AG04450 (cell line): Measurements from ENCODE around the gene MYMK. TPM values are rescaled to one million over a fixed set of nuclear protein-coding genes. Genes with fewer than 3 reads are reported as not detected.
A peak's percentile ranks its signal among the peaks of the same experiment; 100 is the strongest.

Experiments used
- CTCF ChIA-PET: fragments of 300-600, 350-600 bp; formaldehyde crosslinking; extraction: SDS; loops from one replicate; lab custom pipeline; 2022; ENCODE audit warnings: antibody characterized with exemption, inconsistent platforms; lab: Charles Lee
- POLR2A ChIA-PET: fragments of 350-600 bp; formaldehyde crosslinking; extraction: SDS; loops from one replicate; lab custom pipeline; 2021; ENCODE audit warnings: antibody characterized with exemption, inconsistent platforms; lab: Yijun Ruan, JAX
- DNase-seq: peaks from one replicate; pipeline ENCODE4 v3.0.0-alpha.2; 2011; ENCODE audit warnings: low read depth, low spot score
- H3K27ac ChIP-seq: one replicate; pipeline ENCODE4 v1.5.1; 2012; ENCODE audit warnings: low read depth, low read length, control low read depth
- H3K27me3 ChIP-seq: one replicate; pipeline ENCODE4 v1.6.0; 2012; ENCODE audit warnings: low read length; ENCODE audit not compliant: control insufficient read depth, insufficient read depth
- H3K4me3 ChIP-seq: 2 replicates; pipeline ENCODE4 v1.5.1; 2011; ENCODE audit warnings: mild to moderate bottlenecking, low read depth, low read length, control low read depth
- H3K9me3 ChIP-seq: 2 replicates; pipeline ENCODE4 v1.5.1; 2012; ENCODE audit warnings: low read length; ENCODE audit not compliant: control insufficient read depth, insufficient read depth
- polyA plus RNA-seq: library from polyadenylated mRNA; depleted of rRNA; stranded (reverse); fragments of >200 nt; gene quantifications from 2 replicates; pipeline ENCODE4 v1.2.3, GENCODE V29; 2011
- TF ChIP-seq, protein P1 (sequence below): IDR thresholded peaks from 2 replicates; pipeline ENCODE4 v1.5.1; 2011; ENCODE audit warnings: low read depth, low read length, control low read depth, inconsistent platforms

Gene MYMK
- polyA plus RNA-seq, 1 experiment: not detected

DNA sequence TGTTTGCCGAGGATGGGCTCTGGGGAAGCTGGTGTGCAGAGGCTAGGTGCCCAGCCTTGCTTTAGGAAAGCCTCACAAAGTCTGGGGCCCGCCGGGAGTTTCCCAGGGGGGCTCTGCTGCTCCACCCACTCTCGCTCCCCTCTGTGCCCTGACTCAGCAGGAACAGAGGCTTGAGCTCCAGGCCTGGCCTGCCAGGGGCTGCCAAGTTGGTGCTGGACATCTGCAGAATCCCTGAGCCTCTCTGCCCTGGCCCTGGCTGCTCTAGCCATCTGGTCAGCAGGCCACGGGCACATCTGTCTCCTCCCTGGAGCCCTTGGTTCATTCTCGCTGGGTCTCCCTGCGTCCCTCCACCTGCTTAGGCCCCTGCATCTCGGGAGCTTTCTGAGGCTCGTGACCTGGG lies 9.1 kb upstream of the MYMK start:
- DNase-seq: no peak
- TF ChIP-seq, protein P1, sequence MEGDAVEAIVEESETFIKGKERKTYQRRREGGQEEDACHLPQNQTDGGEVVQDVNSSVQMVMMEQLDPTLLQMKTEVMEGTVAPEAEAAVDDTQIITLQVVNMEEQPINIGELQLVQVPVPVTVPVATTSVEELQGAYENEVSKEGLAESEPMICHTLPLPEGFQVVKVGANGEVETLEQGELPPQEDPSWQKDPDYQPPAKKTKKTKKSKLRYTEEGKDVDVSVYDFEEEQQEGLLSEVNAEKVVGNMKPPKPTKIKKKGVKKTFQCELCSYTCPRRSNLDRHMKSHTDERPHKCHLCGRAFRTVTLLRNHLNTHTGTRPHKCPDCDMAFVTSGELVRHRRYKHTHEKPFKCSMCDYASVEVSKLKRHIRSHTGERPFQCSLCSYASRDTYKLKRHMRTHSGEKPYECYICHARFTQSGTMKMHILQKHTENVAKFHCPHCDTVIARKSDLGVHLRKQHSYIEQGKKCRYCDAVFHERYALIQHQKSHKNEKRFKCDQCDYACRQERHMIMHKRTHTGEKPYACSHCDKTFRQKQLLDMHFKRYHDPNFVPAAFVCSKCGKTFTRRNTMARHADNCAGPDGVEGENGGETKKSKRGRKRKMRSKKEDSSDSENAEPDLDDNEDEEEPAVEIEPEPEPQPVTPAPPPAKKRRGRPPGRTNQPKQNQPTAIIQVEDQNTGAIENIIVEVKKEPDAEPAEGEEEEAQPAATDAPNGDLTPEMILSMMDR: no peak
- POLR2A ChIA-PET: no interaction called here
- Histone ChIP-seq H3K9me3 (no peaks in the 10 kb centered on the region; the same call in 1 of the 2 replicates), H3K27me3 (peaks cover 69% of the 10 kb centered on the region), H3K4me3 (no peak overlapping the region), H3K27ac (no peak overlapping the region)
- CTCF ChIA-PET: interaction anchor here (0.6 to 1.4 kb wide), 3 partner anchors 9 to 202 kb away, joined by 3 read pairs; no protein-coding TSS in a partner anchor

DNA sequence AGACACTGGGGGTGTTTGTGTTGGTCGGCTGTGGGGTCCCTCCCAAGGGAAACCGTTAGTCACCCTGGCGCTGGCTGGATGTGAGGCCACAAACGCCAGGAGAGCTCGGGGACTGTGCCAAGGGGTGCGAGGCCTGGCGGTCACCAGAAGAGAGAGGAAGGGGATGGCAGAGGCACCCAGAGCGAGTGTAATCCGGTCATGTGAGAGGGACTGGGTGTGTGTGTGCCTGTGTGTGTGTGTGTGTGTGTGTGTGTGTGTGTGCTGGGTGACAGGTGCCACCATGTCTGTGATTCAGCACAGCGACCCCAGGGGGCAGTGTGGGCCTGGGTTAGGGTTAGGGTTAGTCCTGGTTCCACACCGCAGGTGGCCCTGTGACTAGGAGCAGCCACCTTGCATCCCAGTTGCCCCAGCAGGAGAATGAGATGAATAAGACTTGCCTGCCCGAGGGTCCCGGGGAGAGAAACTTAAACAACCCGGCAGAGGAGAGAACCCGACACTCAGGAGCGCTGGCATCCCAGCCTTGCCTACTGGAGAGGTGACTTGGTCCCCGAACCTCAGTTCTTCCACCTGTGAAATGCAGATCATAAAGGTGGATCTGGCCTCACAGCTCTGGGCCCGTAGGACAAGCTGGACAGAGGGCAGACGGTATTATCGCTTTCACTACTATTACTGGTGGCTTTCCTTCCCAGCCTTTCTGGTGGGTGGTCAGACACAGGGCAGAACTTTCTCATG lies 8.3 kb upstream of the MYMK start:
- ChIA-PET CTCF (interaction anchor here (0.6 to 1.4 kb wide), 4 partner anchors 10 to 202 kb away, joined by 3 to 4 read pairs (median 3); no protein-coding TSS in a partner anchor), POLR2A (no interaction called here)
- Histone ChIP-seq H3K27ac (no peak overlapping the region), H3K27me3 (peaks cover 75% of the 10 kb centered on the region), H3K9me3 (no peaks in the 10 kb centered on the region; the same call in 1 of the 2 replicates), H3K4me3 (no peak overlapping the region)
- no peak for DNase-seq
- TF ChIP-seq, protein P1: peak; percentile 58

DNA sequence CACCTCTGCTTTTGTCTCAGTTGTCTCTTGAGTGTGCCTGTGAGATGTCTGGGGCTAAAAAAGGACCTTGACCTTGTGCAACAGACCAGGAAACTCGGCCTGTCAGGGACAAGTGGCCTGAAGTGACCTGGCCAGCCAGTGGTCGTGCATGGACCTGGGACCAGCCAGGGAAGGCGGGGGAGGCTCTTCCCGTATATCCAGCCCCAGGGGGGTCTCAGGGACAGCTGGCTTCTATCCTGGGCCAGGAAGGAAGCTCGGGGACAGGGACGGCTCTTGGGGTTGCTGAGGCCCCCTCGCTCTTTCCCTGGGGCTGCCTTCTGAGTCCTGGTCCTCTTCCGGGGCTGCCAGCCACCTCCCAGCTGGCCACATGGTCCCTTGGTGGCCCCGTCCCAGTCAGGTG lies 6.5 kb upstream of the MYMK start:
- ChIA-PET CTCF (no interaction called here), POLR2A (no interaction called here)
- Histone ChIP-seq H3K9me3 (no peaks in the 10 kb centered on the region; the same call in 1 of the 2 replicates), H3K4me3 (no peak overlapping the region), H3K27me3 (peaks cover 86% of the 10 kb centered on the region), H3K27ac (no peak overlapping the region)
- TF ChIP-seq, protein P1: no peak
- no peak for DNase-seq

DNA sequence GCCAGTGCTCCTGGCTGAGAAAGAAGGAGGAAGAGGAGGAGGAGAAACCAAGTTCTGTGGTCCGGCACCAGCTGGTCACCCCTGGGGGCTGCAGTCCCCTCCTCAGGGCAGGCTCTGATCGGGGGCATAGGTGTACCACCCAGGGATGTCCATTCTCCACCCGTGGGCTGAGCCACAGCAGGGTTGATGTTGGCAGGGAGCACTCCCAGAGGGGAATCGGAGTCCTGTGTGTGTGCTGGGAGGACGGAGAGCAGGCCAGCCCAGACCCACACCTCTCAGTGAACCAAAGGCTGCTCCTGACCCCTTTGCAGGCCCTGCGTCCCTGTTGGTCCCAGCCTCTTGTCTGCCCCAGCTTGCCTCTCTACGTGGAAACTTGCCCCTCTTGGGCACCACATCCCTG lies 5.1 kb upstream of the MYMK start:
- Histone ChIP-seq H3K9me3 (no peaks in the 10 kb centered on the region; the same call in 1 of the 2 replicates), H3K27me3 (peaks cover 82% of the 10 kb centered on the region), H3K4me3 (no peak overlapping the region), H3K27ac (no peak overlapping the region)
- TF ChIP-seq, protein P1: no peak
- ChIA-PET POLR2A (no interaction called here), CTCF (no interaction called here)
- no peak for DNase-seq

DNA sequence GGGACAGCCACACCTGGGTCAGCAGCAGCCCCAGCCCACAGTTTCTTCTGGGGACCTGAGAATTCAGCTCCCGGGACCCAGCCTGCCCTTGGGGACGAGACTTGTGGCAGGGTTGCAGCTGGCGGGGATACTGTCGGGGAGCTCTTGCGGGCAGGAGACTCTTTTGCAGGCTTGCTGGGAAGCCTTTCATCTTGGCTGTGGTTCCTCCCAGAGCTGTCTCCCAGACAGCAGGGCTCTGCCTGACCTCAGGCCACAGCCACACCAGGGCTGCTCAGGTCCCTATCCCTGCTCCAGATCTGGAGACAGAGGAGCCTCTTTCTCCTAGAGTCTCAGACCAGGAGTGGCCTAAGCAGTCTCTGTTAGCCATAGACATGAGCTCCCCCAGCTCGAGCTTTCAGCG lies 4.7 kb upstream of the MYMK start:
- DNase-seq: no peak
- TF ChIP-seq, protein P1: no peak
- Histone ChIP-seq H3K9me3 (no peaks in the 10 kb centered on the region; the same call in 1 of the 2 replicates), H3K4me3 (no peak overlapping the region), H3K27ac (no peak overlapping the region), H3K27me3 (peaks cover 81% of the 10 kb centered on the region)
- ChIA-PET POLR2A (no interaction called here), CTCF (no interaction called here)
